IMR-90 (cell line): ENCODE data around the gene HS3ST6. TPM values are rescaled to one million over a fixed set of nuclear protein-coding genes. Genes with fewer than 3 reads are reported as not detected.

Source experiments
- ATAC-seq: fragments of 200-7000 bp; cut with Tn5 transposase; 2 replicates; pipeline ENCODE4 v1.9.1; 2020; ENCODE audit warnings: low read depth, mild to moderate bottlenecking, moderate library complexity
- BruUV-seq: library from RNA; stranded (reverse); fragments of 400-500 nt; replicated peaks from 2 replicates; lab custom pipeline; 2021; lab: Mats Ljungman, UMichigan
- CTCF ChIA-PET: fragments of 300-600 bp; formaldehyde crosslinking; extraction: SDS; loops from one replicate; lab custom pipeline; 2021; ENCODE audit warnings: antibody characterized with exemption; lab: Yijun Ruan, JAX
- POLR2A ChIA-PET: fragments of 300-600 bp; sonication (Branson Sonifier 250); formaldehyde crosslinking; loops from one replicate; lab custom pipeline; 2022; ENCODE audit warnings: antibody characterized with exemption; ENCODE audit not compliant: unreplicated experiment; lab: Charles Lee
- DNase-seq: peaks from one replicate; pipeline ENCODE4 v3.0.0; 2013
- H2AFZ ChIP-seq: replicated peaks from 2 replicates; pipeline ENCODE3; 2013; ENCODE audit warnings: low read length, mild to moderate bottlenecking; ENCODE audit not compliant: poor library complexity
- H2AK5ac ChIP-seq: 2 replicates; pipeline ENCODE4 v1.6.1; 2013; ENCODE audit warnings: low read depth, low read length, inconsistent platforms
- H2AK9ac ChIP-seq: replicated peaks from 2 replicates; pipeline ENCODE3; 2013; ENCODE audit warnings: mild to moderate bottlenecking, low read depth, low read length, moderate library complexity; ENCODE audit not compliant: poor library complexity
- H2BK120ac ChIP-seq: 2 replicates; pipeline ENCODE4 v1.6.1; 2013; ENCODE audit warnings: low read depth, low read length, inconsistent platforms
- H2BK15ac ChIP-seq: 3 replicates; pipeline ENCODE4 v1.6.1; 2013; ENCODE audit warnings: low read depth, low read length, inconsistent platforms
- H2BK20ac ChIP-seq: 2 replicates; pipeline ENCODE4 v1.6.1; 2013; ENCODE audit warnings: low read depth, mild to moderate bottlenecking, inconsistent platforms, low read length, moderate library complexity
- H2BK5ac ChIP-seq: 2 replicates; pipeline ENCODE4 v1.6.1; 2013; ENCODE audit warnings: mild to moderate bottlenecking, low read depth, low read length, inconsistent platforms; ENCODE audit not compliant: poor library complexity, severe bottlenecking
- H3K14ac ChIP-seq: replicated peaks from 2 replicates; pipeline ENCODE4 v1.6.1; 2013; ENCODE audit warnings: low read depth, low read length, inconsistent platforms
- H3K18ac ChIP-seq: 2 replicates; pipeline ENCODE4 v1.6.1; 2013; ENCODE audit warnings: low read depth, low read length, control low read depth
- H3K23ac ChIP-seq: 2 replicates; pipeline ENCODE4 v1.6.1; 2013; ENCODE audit warnings: low read depth, low read length, inconsistent platforms
- H3K27ac ChIP-seq: 2 replicates; pipeline ENCODE4 v1.5.1; 2013; ENCODE audit warnings: mild to moderate bottlenecking, control low read depth, low read length; ENCODE audit not compliant: insufficient read depth
- H3K27me3 ChIP-seq: 2 replicates; pipeline ENCODE4 v1.6.1; 2013; ENCODE audit warnings: low read length; ENCODE audit not compliant: control insufficient read depth, insufficient read depth
- H3K36me3 ChIP-seq: 2 replicates; pipeline ENCODE4 v1.6.1; 2013; ENCODE audit warnings: low read length, mixed read lengths; ENCODE audit not compliant: control insufficient read depth, insufficient read depth
- H3K4ac ChIP-seq: 2 replicates; pipeline ENCODE4 v1.6.1; 2013; ENCODE audit warnings: low read depth, low read length, inconsistent platforms
- H3K4me1 ChIP-seq: 2 replicates; pipeline ENCODE4 v1.6.1; 2013; ENCODE audit warnings: low read length, mixed read lengths; ENCODE audit not compliant: control insufficient read depth, insufficient read depth
- H3K4me2 ChIP-seq: 2 replicates; pipeline ENCODE4 v1.6.1; 2013; ENCODE audit warnings: low read depth, mild to moderate bottlenecking, control low read depth, low read length, moderate library complexity
- H3K4me3 ChIP-seq: 2 replicates; pipeline ENCODE4 v1.5.1; 2013; ENCODE audit warnings: low read depth, mild to moderate bottlenecking, control low read depth, low read length, moderate library complexity; ENCODE audit not compliant: insufficient read depth
- H3K56ac ChIP-seq: 2 replicates; pipeline ENCODE4 v1.6.1; 2013; ENCODE audit warnings: low read length, inconsistent platforms; ENCODE audit not compliant: insufficient read depth; ENCODE audit errors: extremely low read depth
- H3K79me1 ChIP-seq, 2 experiments: 2 replicates each; pipeline ENCODE4 v1.6.1; 2013; ENCODE audit warnings: low read length in 2 of 2, inconsistent platforms in 1 of 2, low read depth in 1 of 2
- H3K9ac ChIP-seq: 2 replicates; pipeline ENCODE4 v1.6.1; 2013; ENCODE audit warnings: low read depth, low read length, control low read depth
- H3K9me1 ChIP-seq: 2 replicates; pipeline ENCODE4 v1.6.1; 2013; ENCODE audit warnings: low read length, inconsistent platforms; ENCODE audit not compliant: insufficient read depth
- H3K9me3 ChIP-seq: 2 replicates; pipeline ENCODE4 v1.6.1; 2013; ENCODE audit warnings: low read length; ENCODE audit not compliant: control insufficient read depth, insufficient read depth
- H4K20me1 ChIP-seq: 2 replicates; pipeline ENCODE4 v1.6.1; 2013; ENCODE audit warnings: low read length, inconsistent platforms; ENCODE audit not compliant: insufficient read depth
- H4K5ac ChIP-seq: 2 replicates; pipeline ENCODE4 v1.6.1; 2013; ENCODE audit warnings: mild to moderate bottlenecking, low read depth, low read length, control low read depth
- H4K8ac ChIP-seq, 2 experiments: 2 replicates each; pipeline ENCODE4 v1.6.1; 2013; ENCODE audit warnings: low read depth in 2 of 2, low read length in 2 of 2, control low read depth in 1 of 2, inconsistent platforms in 1 of 2
- H4K91ac ChIP-seq: 2 replicates; pipeline ENCODE4 v1.6.1; 2013; ENCODE audit warnings: low read depth, low read length, inconsistent platforms; ENCODE audit not compliant: insufficient read depth
- BHLHE40 ChIP-seq: fragments of 150-350 bp; IDR thresholded peaks from 2 replicates; pipeline ENCODE4 v1.6.1; 2016; ENCODE audit warnings: mild to moderate bottlenecking, low read depth, low read length
- CEBPB ChIP-seq: IDR thresholded peaks from 2 replicates; pipeline ENCODE4 v1.6.1; 2012; ENCODE audit warnings: low read depth, low read length, improper control_type of control experiment
- CHD1 ChIP-seq: IDR thresholded peaks from 2 replicates; pipeline ENCODE4 v1.6.1; 2012; ENCODE audit warnings: low read depth, low read length, improper control_type of control experiment
- FOS ChIP-seq: fragments of 150-350 bp; IDR thresholded peaks from 2 replicates; pipeline ENCODE4 v1.6.1; 2016; ENCODE audit warnings: low read depth, low read length
- MAFK ChIP-seq: IDR thresholded peaks from 2 replicates; pipeline ENCODE4 v1.6.1; 2012; ENCODE audit warnings: low read depth, low read length, improper control_type of control experiment
- MAZ ChIP-seq: IDR thresholded peaks from 2 replicates; pipeline ENCODE4 v1.6.1; 2012; ENCODE audit warnings: low read depth, mild to moderate bottlenecking, low read length, improper control_type of control experiment, moderate library complexity, borderline replicate concordance
- MXI1 ChIP-seq: IDR thresholded peaks from 2 replicates; pipeline ENCODE4 v1.6.1; 2012; ENCODE audit warnings: low read depth, mild to moderate bottlenecking, low read length, moderate library complexity, borderline replicate concordance
- NFE2L2 ChIP-seq: fragments of 150-350 bp; IDR thresholded peaks from 2 replicates; pipeline ENCODE4 v1.6.1; 2016; ENCODE audit warnings: low read depth, mild to moderate bottlenecking, low read length
- POLR2A ChIP-seq: IDR thresholded peaks from 2 replicates; pipeline ENCODE4 v1.6.1; 2012; ENCODE audit warnings: mild to moderate bottlenecking, low read depth, low read length
- RAD21 ChIP-seq: IDR thresholded peaks from 2 replicates; pipeline ENCODE4 v1.6.1; 2012; ENCODE audit warnings: low read length, improper control_type of control experiment
- RCOR1 ChIP-seq: IDR thresholded peaks from 2 replicates; pipeline ENCODE4 v1.6.1; 2012; ENCODE audit warnings: mild to moderate bottlenecking, low read length, improper control_type of control experiment; ENCODE audit not compliant: insufficient replicate concordance
- RFX5 ChIP-seq: IDR thresholded peaks from 2 replicates; pipeline ENCODE4 v1.8.0; 2012; ENCODE audit warnings: low read depth, mild to moderate bottlenecking, low read length, moderate library complexity
- SMC3 ChIP-seq: fragments of 150-350 bp; IDR thresholded peaks from 2 replicates; pipeline ENCODE4 v1.6.1; 2016; ENCODE audit warnings: low read depth, mild to moderate bottlenecking, antibody characterized with exemption, low read length, moderate library complexity
- WGBS, 2 experiments: methylation state at CpG; one replicate each; pipeline versions ENCODE4 v1.1.5 to v1.1.7; 2013; ENCODE audit warnings: missing lambda C conversion rate in 2 of 2; ENCODE audit not compliant: insufficient read length in 1 of 2; ENCODE audit errors: extremely low coverage in 2 of 2; 5-methylcytosine and 5-hydroxymethylcytosine counted together
- dilution Hi-C: fragments of 300-500 bp; cut with HindIII; formaldehyde crosslinking; loops from one replicate; pipeline ENCODE4 v1.14.3; 2018; ENCODE audit warnings: low sequenced_read_pairs; ENCODE audit not compliant: unreplicated experiment
- in situ Hi-C: fragments of 300-500 bp; cut with MboI; formaldehyde crosslinking; loops from 3 replicates; pipeline ENCODE4 v1.14.3; 2019; ENCODE audit warnings: low sequenced_read_pairs, inconsistent platforms, mixed read lengths
- intact Hi-C: fragments of 100-400 bp; cut with micrococcal nuclease; formaldehyde crosslinking; loops from 2 replicates; pipeline ENCODE4 v1.10.0; 2022
- polyA plus RNA-seq, 3 experiments: library from polyadenylated mRNA; depleted of rRNA; stranded (reverse); fragments of >200 nt; gene quantifications; 2 replicates each; pipeline ENCODE4 v1.2.3, GENCODE V29; 2012; ENCODE audit warnings: low replicate concordance in 1 of 3
- total RNA-seq: library from RNA; depleted of rRNA; stranded (reverse); fragments of >200 nt; gene quantifications from 2 replicates; pipeline ENCODE4 v1.2.3, GENCODE V29; 2012
- TF ChIP-seq, protein P1 (sequence below): fragments of 150-350 bp; IDR thresholded peaks from 2 replicates; pipeline ENCODE4 v1.6.1; 2016; ENCODE audit warnings: low read depth, mild to moderate bottlenecking, low read length, moderate library complexity, borderline replicate concordance
- TF ChIP-seq, protein P2 (sequence below): conservative IDR thresholded peaks from 2 replicates; pipeline ENCODE4 v1.5.1; 2012; ENCODE audit warnings: mild to moderate bottlenecking, low read depth, low read length, improper control_type of control experiment
- TF ChIP-seq, protein P3 (sequence below): fragments of 150-350 bp; IDR thresholded peaks from 2 replicates; pipeline ENCODE4 v1.6.1; 2017; ENCODE audit warnings: mild to moderate bottlenecking, antibody characterized with exemption, low read length, low read depth

The HS3ST6 gene
- total and polyA plus RNA-seq, 2 of the 4 experiments (the other 2 are of a cell fraction): not detected

DNA sequence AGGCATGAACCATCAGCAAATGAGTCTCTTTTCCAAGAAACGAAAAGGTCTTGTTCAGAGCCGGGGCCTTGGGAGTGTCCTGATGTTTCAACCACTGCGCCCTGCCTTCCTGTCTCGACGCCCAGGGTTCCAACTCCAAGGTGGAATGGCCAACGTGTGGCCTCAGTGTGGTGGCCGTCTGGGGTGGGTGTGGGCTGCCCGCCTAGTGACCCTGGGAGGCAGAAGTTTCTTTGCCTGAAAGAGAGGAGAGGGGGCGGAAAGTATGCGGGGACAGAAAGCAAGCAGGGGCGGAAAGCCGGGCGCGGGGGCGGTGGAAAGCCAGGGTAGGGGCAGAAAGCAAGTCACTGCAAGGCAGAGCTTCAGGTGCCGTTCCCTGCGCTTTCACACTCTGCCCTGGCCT lies 20.7 kb upstream of the HS3ST6 start:
- 95% methylated on average over 3 of the region's 17 CpGs; no CpG with 5 or more reads in 1 of the 2 experiments for WGBS, 2 experiments
- in situ Hi-C loops (no loop called here), dilution Hi-C loops (no loop called here), intact Hi-C loops (no loop called here)
- no peaks in the 10 kb centered on the region for H3K27me3 ChIP-seq
- H3K4me1 ChIP-seq: peaks cover 5% of the 10 kb centered on the region; the same call in 1 of the 2 replicates
- no TSS peak for BruUV-seq
- peaks cover 23% of the 10 kb centered on the region for H3K36me3 ChIP-seq
- H2BK120ac ChIP-seq: no peak overlapping the region
- H4K5ac ChIP-seq: no peak overlapping the region
- no peak overlapping the region for H3K9ac ChIP-seq
- H3K4me2 ChIP-seq: no peak overlapping the region
- no peak overlapping the region for H2BK20ac ChIP-seq
- no peak overlapping the region for H3K27ac ChIP-seq
- no peak for ATAC-seq
- no peaks in the 10 kb centered on the region for H3K9me1 ChIP-seq
- no peak overlapping the region for H3K23ac ChIP-seq
- TF ChIP-seq FOS: no peak
- TF ChIP-seq BHLHE40: no peak
- no peak for TF ChIP-seq MAZ
- TF ChIP-seq, protein P1, sequence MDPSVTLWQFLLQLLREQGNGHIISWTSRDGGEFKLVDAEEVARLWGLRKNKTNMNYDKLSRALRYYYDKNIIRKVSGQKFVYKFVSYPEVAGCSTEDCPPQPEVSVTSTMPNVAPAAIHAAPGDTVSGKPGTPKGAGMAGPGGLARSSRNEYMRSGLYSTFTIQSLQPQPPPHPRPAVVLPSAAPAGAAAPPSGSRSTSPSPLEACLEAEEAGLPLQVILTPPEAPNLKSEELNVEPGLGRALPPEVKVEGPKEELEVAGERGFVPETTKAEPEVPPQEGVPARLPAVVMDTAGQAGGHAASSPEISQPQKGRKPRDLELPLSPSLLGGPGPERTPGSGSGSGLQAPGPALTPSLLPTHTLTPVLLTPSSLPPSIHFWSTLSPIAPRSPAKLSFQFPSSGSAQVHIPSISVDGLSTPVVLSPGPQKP: no peak
- no peak for TF ChIP-seq RFX5
- TF ChIP-seq, protein P2, sequence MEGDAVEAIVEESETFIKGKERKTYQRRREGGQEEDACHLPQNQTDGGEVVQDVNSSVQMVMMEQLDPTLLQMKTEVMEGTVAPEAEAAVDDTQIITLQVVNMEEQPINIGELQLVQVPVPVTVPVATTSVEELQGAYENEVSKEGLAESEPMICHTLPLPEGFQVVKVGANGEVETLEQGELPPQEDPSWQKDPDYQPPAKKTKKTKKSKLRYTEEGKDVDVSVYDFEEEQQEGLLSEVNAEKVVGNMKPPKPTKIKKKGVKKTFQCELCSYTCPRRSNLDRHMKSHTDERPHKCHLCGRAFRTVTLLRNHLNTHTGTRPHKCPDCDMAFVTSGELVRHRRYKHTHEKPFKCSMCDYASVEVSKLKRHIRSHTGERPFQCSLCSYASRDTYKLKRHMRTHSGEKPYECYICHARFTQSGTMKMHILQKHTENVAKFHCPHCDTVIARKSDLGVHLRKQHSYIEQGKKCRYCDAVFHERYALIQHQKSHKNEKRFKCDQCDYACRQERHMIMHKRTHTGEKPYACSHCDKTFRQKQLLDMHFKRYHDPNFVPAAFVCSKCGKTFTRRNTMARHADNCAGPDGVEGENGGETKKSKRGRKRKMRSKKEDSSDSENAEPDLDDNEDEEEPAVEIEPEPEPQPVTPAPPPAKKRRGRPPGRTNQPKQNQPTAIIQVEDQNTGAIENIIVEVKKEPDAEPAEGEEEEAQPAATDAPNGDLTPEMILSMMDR: no peak
- no peak for TF ChIP-seq SMC3
- TF ChIP-seq, protein P3, sequence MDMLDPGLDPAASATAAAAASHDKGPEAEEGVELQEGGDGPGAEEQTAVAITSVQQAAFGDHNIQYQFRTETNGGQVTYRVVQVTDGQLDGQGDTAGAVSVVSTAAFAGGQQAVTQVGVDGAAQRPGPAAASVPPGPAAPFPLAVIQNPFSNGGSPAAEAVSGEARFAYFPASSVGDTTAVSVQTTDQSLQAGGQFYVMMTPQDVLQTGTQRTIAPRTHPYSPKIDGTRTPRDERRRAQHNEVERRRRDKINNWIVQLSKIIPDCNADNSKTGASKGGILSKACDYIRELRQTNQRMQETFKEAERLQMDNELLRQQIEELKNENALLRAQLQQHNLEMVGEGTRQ: no peak
- TF ChIP-seq MXI1: no peak
- TF ChIP-seq RAD21: no peak
- no peak for TF ChIP-seq NFE2L2
- TF ChIP-seq CHD1: no peak
- TF ChIP-seq RCOR1: no peak
- no peak for TF ChIP-seq POLR2A
- no peak for TF ChIP-seq MAFK
- TF ChIP-seq CEBPB: no peak
- no peak overlapping the region for H4K8ac ChIP-seq
- no peak for DNase-seq
- H3K9me3 ChIP-seq: no peaks in the 10 kb centered on the region
- CTCF ChIA-PET: no interaction called here
- POLR2A ChIA-PET: no interaction called here
- no peak overlapping the region for H3K56ac ChIP-seq
- H3K18ac ChIP-seq: no peak overlapping the region
- H4K20me1 ChIP-seq: no peaks in the 10 kb centered on the region
- H2AK5ac ChIP-seq: no peak overlapping the region
- no peak overlapping the region for H2AFZ ChIP-seq
- H4K91ac ChIP-seq: no peak overlapping the region
- no peak overlapping the region for H3K4me3 ChIP-seq
- peaks cover 9 to 13% of the 10 kb centered on the region in 2 experiments; a peak in 3 of 4 replicates for H3K79me1 ChIP-seq
- H3K4ac ChIP-seq: no peak overlapping the region
- H3K14ac ChIP-seq: no peak overlapping the region
- no peak overlapping the region for H2BK15ac ChIP-seq
- H2AK9ac ChIP-seq: no peak overlapping the region
- H2BK5ac ChIP-seq: no peak overlapping the region
